HL-60 (cell line): ENCODE data around the gene PPP1R14C.

Experiments used
- DNase-seq, 2 experiments: peaks; one replicate each; pipeline ENCODE4 v3.0.0-alpha.2; 2010 to 2020; ENCODE audit warnings: low read depth in 1 of 2, low spot score in 1 of 2
- H3K27ac ChIP-seq: fragments of 250-450 bp; sonication (Bioruptor Pico); replicated peaks from 2 replicates; pipeline ENCODE4 v1.5.1; 2020; ENCODE audit warnings: mild to moderate bottlenecking, moderate library complexity
- H3K27me3 ChIP-seq: fragments of 250-450 bp; sonication (Bioruptor Pico); 2 replicates; pipeline ENCODE4 v1.5.1; 2021; ENCODE audit warnings: mild to moderate bottlenecking, moderate library complexity; ENCODE audit not compliant: insufficient read depth, poor library complexity, severe bottlenecking
- H3K4me3 ChIP-seq: replicated peaks from 2 replicates; pipeline ENCODE4 v1.5.1; 2011; ENCODE audit warnings: mild to moderate bottlenecking, control low read depth, low read length; ENCODE audit not compliant: insufficient read depth
- GABPA ChIP-seq: IDR thresholded peaks from 2 replicates; pipeline ENCODE4 v1.6.1; 2012; ENCODE audit warnings: low read depth
- POLR2AphosphoS5 ChIP-seq: IDR thresholded peaks from 2 replicates; pipeline ENCODE4 v1.6.1; 2012; ENCODE audit warnings: low read depth
- SPI1 ChIP-seq: IDR thresholded peaks from 2 replicates; pipeline ENCODE4 v1.6.1; 2012; ENCODE audit warnings: low read depth, mild to moderate bottlenecking, borderline replicate concordance
- TF ChIP-seq, protein P1 (sequence below): IDR thresholded peaks from one replicate; pipeline ENCODE4 v1.5.1; 2011; ENCODE audit warnings: low read length, control low read depth, inconsistent platforms; ENCODE audit not compliant: insufficient read depth
- TF ChIP-seq, protein P2 (sequence below): IDR thresholded peaks from 2 replicates; pipeline ENCODE4 v1.6.1; 2012; ENCODE audit warnings: low read depth; ENCODE audit not compliant: insufficient replicate concordance

Gene PPP1R14C

DNA sequence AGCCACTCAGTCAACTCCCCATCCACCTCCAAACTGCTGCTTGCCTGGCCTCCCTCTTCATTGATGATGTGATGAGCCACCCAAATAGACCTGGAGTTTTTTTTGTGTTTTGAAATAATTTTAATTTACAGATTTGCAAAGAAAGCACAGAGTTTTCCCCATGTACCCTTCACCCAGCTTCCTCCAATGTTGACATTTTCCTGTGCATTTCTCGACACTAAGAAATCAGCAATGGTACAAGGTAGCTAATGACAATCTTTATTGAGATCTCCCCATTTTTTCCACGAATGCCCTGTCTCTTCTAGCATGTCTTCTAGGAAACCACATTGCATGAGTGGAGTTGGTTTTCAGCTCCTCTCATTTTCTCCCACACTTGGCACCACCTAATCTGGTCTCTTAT is 30.1 kb downstream of the PPP1R14C start:
- TF ChIP-seq GABPA (no peak), POLR2AphosphoS5 (no peak), SPI1 (no peak)
- TF ChIP-seq, protein P1, sequence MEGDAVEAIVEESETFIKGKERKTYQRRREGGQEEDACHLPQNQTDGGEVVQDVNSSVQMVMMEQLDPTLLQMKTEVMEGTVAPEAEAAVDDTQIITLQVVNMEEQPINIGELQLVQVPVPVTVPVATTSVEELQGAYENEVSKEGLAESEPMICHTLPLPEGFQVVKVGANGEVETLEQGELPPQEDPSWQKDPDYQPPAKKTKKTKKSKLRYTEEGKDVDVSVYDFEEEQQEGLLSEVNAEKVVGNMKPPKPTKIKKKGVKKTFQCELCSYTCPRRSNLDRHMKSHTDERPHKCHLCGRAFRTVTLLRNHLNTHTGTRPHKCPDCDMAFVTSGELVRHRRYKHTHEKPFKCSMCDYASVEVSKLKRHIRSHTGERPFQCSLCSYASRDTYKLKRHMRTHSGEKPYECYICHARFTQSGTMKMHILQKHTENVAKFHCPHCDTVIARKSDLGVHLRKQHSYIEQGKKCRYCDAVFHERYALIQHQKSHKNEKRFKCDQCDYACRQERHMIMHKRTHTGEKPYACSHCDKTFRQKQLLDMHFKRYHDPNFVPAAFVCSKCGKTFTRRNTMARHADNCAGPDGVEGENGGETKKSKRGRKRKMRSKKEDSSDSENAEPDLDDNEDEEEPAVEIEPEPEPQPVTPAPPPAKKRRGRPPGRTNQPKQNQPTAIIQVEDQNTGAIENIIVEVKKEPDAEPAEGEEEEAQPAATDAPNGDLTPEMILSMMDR, result no peak
- TF ChIP-seq, protein P2, sequence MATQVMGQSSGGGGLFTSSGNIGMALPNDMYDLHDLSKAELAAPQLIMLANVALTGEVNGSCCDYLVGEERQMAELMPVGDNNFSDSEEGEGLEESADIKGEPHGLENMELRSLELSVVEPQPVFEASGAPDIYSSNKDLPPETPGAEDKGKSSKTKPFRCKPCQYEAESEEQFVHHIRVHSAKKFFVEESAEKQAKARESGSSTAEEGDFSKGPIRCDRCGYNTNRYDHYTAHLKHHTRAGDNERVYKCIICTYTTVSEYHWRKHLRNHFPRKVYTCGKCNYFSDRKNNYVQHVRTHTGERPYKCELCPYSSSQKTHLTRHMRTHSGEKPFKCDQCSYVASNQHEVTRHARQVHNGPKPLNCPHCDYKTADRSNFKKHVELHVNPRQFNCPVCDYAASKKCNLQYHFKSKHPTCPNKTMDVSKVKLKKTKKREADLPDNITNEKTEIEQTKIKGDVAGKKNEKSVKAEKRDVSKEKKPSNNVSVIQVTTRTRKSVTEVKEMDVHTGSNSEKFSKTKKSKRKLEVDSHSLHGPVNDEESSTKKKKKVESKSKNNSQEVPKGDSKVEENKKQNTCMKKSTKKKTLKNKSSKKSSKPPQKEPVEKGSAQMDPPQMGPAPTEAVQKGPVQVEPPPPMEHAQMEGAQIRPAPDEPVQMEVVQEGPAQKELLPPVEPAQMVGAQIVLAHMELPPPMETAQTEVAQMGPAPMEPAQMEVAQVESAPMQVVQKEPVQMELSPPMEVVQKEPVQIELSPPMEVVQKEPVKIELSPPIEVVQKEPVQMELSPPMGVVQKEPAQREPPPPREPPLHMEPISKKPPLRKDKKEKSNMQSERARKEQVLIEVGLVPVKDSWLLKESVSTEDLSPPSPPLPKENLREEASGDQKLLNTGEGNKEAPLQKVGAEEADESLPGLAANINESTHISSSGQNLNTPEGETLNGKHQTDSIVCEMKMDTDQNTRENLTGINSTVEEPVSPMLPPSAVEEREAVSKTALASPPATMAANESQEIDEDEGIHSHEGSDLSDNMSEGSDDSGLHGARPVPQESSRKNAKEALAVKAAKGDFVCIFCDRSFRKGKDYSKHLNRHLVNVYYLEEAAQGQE, result no peak
- H3K27me3 ChIP-seq, result no peaks in the 10 kb centered on the region
- no peak overlapping the region for H3K27ac ChIP-seq
- no peak overlapping the region for H3K4me3 ChIP-seq
- no peak for DNase-seq

DNA sequence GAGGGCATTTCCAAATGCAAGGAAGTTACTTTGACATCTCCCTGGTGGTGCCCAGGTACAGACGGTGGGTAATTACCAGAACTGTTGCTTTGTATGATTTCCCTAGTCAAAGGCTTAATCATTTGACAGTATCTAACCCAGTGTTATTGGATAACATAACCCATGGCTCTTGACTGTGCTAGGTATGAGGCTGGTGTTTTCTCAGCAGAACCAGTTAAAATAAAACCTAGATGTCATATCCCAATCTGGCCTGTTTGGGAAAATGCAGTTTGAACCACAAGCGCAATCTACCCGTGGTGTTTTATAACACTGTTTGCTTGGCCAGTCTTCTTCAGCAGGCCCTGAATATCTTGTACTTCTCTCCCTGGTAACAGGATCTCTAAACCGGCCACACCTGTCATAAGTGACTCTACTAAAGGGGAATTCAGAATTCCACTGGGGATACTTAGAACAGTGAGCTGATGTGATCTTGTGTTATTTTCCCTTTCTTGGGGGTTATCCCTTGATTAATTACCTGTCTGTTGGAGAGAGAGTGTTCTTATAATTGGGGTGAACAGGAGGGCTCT is 32.8 kb downstream of the PPP1R14C start:
- no peak for TF ChIP-seq POLR2AphosphoS5
- TF ChIP-seq, protein P1, result no peak
- TF ChIP-seq SPI1, result no peak
- no peak for TF ChIP-seq GABPA
- TF ChIP-seq, protein P2, result no peak
- Histone ChIP-seq H3K27me3 (no peaks in the 10 kb centered on the region), H3K27ac (no peak overlapping the region), H3K4me3 (no peak overlapping the region)
- no peak for DNase-seq

DNA sequence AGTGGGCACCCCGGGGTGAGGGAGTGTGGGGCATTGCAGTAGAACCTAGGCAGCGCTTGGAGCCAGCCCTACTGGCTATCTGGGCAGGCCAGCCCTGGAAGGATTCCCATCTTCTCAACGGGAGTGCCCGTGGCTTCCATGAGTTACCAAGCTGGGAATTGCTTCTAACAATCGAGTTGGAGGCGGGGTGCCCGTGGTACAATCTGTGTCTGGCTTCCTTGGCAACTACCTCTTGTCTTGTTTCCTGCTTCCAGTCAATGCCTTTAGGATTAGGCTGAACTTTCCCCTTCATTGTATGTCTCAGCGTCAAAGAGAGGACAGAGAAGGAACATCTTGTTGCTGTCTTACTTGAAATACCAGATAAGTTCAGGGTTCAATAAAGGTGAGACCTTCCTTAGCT is 33.3 kb downstream of the PPP1R14C start:
- Histone ChIP-seq H3K4me3 (no peak overlapping the region), H3K27me3 (no peaks in the 10 kb centered on the region), H3K27ac (no peak overlapping the region)
- no peak for DNase-seq
- TF ChIP-seq POLR2AphosphoS5, result no peak
- TF ChIP-seq, protein P2, result no peak
